ENCODE data around the gene MYBBP1A. TPM values are rescaled to one million over a fixed set of nuclear protein-coding genes. Genes with fewer than 3 reads are reported as not detected.

MYBBP1A gene
- total RNA-seq, 1 donor from 2014 or later: 38.8 TPM

DNA sequence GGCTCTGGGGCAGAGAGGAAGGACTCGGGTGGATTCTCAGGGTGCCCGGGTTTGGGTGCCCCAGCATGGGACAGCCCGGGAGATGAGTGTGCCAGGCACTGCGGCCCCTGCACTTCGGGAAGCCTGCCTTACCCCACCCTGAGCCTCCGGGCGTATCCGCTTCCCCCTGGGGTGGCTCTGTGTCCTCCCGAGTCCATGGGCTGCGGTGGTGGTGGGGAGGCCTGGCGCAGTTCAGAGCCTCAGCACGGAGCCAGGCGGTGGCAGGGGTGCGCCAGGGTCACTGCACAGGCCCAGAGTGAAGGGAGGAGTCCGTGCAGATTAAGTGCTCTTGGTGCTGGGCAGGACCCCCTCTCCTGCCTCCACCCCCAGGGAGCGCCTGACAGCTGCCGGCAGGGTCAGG, 20.7 kb downstream of the MYBBP1A start:
- TF ChIP-seq, protein P1, sequence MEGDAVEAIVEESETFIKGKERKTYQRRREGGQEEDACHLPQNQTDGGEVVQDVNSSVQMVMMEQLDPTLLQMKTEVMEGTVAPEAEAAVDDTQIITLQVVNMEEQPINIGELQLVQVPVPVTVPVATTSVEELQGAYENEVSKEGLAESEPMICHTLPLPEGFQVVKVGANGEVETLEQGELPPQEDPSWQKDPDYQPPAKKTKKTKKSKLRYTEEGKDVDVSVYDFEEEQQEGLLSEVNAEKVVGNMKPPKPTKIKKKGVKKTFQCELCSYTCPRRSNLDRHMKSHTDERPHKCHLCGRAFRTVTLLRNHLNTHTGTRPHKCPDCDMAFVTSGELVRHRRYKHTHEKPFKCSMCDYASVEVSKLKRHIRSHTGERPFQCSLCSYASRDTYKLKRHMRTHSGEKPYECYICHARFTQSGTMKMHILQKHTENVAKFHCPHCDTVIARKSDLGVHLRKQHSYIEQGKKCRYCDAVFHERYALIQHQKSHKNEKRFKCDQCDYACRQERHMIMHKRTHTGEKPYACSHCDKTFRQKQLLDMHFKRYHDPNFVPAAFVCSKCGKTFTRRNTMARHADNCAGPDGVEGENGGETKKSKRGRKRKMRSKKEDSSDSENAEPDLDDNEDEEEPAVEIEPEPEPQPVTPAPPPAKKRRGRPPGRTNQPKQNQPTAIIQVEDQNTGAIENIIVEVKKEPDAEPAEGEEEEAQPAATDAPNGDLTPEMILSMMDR (IDR thresholded peaks at IDR 0.05): no peak
- Histone ChIP-seq H3K4me1 (peaks cover 89% of the 10 kb centered on the region), H3K36me3 (peaks cover 34% of the 10 kb centered on the region), H3K9me3 (no peaks in the 10 kb centered on the region), H3K27ac (peak overlapping the region; percentile 77), H3K27me3 (ENCODE audit: low read depth) (no peaks in the 10 kb centered on the region), H3K4me3 (no peak overlapping the region)
- DNase-seq (no peak), ATAC-seq (no peak)
- intact Hi-C loops (cut with DNase I): no loop called here

DNA sequence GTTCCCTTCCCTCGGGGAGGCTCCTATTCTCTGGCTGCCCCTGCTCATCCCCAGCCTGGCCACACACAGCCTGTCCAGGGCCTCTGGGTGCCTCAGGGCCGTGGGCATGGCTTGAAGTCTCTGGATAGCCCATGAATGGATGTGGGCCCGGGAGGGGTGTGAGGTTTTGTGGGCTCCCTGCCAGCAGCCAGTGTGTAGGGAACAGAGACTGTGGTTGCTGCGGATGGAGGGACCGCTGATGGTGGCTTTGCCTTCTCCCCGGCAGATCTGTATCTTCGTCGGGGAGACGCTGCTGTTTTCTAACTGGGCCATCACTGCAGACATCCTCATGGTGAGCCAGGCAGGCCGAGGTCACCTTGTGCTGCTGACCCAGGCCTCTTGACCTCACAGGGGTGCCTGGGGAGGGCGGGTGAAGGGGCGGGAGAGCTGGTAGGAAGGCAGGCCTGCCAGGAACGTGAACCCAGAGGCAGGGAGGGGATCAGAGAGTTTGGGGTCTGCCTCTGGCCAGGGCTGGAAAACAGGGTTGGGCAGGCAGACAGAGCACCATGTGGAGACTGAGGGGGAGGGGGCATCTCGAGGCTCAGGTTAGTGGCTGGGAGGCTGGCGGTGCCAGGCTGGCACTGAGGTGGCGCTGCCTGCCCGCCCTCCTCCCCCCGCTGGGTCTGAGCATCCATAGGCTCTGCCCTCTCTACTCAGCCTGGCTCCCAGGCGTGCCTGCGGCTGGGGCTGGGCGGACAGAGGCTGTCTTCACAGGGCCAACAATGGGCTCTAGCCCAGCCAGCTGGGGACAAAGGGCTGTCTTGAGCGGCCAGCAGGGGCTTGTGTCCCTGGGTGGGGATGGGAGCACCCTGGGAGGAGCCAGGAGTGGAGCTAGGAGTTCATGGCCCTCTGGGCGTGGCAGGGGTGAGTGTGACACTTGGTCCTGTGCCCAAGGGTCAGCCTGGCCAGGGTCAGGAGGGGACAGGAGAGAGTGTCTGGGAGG, 21.4 kb downstream of the MYBBP1A start:
- intact Hi-C loops (cut with DNase I): no loop called here
- Histone ChIP-seq H3K4me1 (peaks cover 90% of the 10 kb centered on the region), H3K27ac (peak overlapping the region; percentile 77), H3K36me3 (peaks cover 27% of the 10 kb centered on the region), H3K9me3 (no peaks in the 10 kb centered on the region), H3K27me3 (ENCODE audit: low read depth) (no peaks in the 10 kb centered on the region), H3K4me3 (no peak overlapping the region)
- DNase-seq (no peak), ATAC-seq (peak; percentile 10 to 15)
- TF ChIP-seq, protein P1 (IDR thresholded peaks at IDR 0.05): peak; percentile 21

DNA sequence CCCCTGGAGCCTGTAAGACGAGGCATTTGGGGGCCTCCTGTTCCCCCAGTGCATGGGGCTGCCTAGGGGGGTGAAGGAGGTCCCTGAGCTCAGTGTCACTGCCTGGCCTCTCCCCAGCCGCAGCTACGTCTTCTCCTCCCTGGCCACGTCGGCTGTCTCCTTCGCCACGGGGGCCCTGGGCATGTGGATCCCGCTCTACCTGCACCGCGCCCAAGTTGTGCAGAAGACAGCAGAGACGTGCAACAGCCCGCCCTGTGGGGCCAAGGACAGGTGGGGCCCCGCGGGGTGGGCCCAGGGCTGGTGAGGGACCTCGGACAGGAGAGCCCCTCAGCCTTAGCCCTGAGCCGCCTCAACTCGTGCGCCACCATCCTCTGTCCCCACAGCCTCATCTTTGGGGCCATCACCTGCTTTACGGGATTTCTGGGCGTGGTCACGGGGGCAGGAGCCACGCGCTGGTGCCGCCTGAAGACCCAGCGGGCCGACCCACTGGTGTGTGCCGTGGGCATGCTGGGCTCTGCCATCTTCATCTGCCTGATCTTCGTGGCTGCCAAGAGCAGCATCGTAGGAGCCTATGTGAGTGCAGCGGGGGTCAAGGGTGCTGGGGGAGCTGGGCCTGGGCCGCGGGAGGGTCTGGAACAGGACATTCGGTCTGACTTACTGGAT, 22.2 kb downstream of the MYBBP1A start:
- Histone ChIP-seq H3K4me1 (peaks cover 82% of the 10 kb centered on the region), H3K27me3 (ENCODE audit: low read depth) (no peaks in the 10 kb centered on the region), H3K9me3 (no peaks in the 10 kb centered on the region), H3K4me3 (no peak overlapping the region), H3K27ac (peak overlapping the region; percentile 77), H3K36me3 (peaks cover 19% of the 10 kb centered on the region)
- DNase-seq (no peak), ATAC-seq (no peak)
- TF ChIP-seq, protein P1 (IDR thresholded peaks at IDR 0.05): no peak
- intact Hi-C loops (cut with DNase I): no loop called here

DNA sequence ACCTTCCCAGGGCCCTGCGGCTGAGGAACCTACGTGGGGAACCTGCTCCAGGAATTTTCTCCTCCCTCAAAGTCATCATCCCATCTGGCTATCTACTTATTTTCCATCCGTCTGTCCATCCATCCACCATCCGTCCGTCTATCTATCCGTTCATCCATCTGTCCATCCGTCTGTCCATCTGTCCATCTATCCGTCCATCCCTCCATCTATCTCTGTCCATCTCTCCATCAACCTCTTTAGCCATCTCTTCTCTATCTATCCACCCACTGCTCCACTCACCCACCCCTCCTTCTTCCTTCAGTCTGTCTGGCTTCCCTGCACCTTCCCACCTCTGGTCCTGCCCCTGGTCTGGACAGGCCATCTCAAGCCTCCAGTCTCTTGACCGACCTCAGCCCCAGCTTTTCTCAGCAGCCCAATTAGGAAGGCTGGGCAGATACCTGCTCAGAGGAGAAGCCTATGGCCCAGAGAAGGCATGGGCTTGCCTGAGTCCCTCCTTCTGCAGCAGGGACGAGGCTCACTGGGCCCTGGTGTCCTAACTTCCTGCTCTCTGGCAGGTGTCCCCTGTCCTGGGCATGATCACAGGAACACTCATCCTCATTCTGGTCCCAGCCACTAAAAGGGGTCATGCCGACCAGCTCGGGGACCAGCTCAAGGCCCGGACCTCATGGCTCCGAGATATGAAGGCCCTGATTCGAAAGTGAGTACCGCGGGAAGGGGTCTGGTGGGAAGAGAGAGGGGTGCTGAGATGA, 23.0 kb downstream of the MYBBP1A start:
- intact Hi-C loops (cut with DNase I): no loop called here
- Histone ChIP-seq H3K27ac (peak overlapping the region; percentile 77), H3K36me3 (peaks cover 12% of the 10 kb centered on the region), H3K9me3 (no peaks in the 10 kb centered on the region), H3K4me3 (no peak overlapping the region), H3K4me1 (peaks cover 80% of the 10 kb centered on the region), H3K27me3 (ENCODE audit: low read depth) (no peaks in the 10 kb centered on the region)
- DNase-seq (no peak), ATAC-seq (no peak)
- TF ChIP-seq, protein P1 (IDR thresholded peaks at IDR 0.05): no peak

All from lower lobe of right lung (tissue), 2 donors.